Cardiac fibroblast (primary cell): ENCODE results near the gene SLC12A8.

ENCODE experiments used
- DNase-seq, 2 donors: peaks; one replicate each; pipeline versions ENCODE4 v3.0.0 to v3.0.0-alpha.2; 2010; ENCODE audit warnings: low read depth in 2 of 2
- H3K4me3 ChIP-seq, 2 donors: replicated peaks in 1 of 2; 1 replicate in 1 of 2; 2 replicates in 1 of 2; pipeline ENCODE4 v1.5.1; 2011; ENCODE audit warnings: low read depth in 2 of 2, low read length in 2 of 2, mild to moderate bottlenecking in 2 of 2, moderate library complexity in 1 of 2
- CTCF ChIP-seq: IDR thresholded peaks from one replicate; pipeline ENCODE4 v1.5.1; 2011; ENCODE audit warnings: low read depth, mild to moderate bottlenecking, low read length, inconsistent platforms

Gene SLC12A8

GRCh38 chr3:125137358-125138033, 75.1 kb downstream of the SLC12A8 start:
- TF ChIP-seq CTCF: no peak
- DNase-seq: peak; percentile 62 to 81
- no peak overlapping the region for H3K4me3 ChIP-seq

GRCh38 chr3:125136966-125137357, 75.6 kb downstream of the SLC12A8 start:
- no peak for DNase-seq
- no peak overlapping the region for H3K4me3 ChIP-seq
- no peak for TF ChIP-seq CTCF

- H3K4me3 ChIP-seq: no peak overlapping the region
- TF ChIP-seq CTCF: no peak
- no peak for DNase-seq
These were observed 76.0 kb downstream of the SLC12A8 start for GRCh38 chr3:125136515-125136914.

GRCh38 chr3:125134952-125135351, 77.6 kb downstream of the SLC12A8 start:
- H3K4me3 ChIP-seq: no peak overlapping the region
- no peak for TF ChIP-seq CTCF
- DNase-seq: no peak

- no peak for TF ChIP-seq CTCF
- H3K4me3 ChIP-seq: no peak overlapping the region
These were observed 79.7 kb downstream of the SLC12A8 start for GRCh38 chr3:125132815-125133214.

GRCh38 chr3:125129512-125129997, 83.0 kb downstream of the SLC12A8 start:
- TF ChIP-seq CTCF: no peak
- DNase-seq: peak; percentile 97
- no peak overlapping the region for H3K4me3 ChIP-seq

More at GRCh38 chr3:125132815-125133214, 79.7 kb downstream of the SLC12A8 start:
- no peak for DNase-seq
